Measurements from ENCODE around the gene CD52.
"Not testable (repeated sequence)": the region's sequence is repeated elsewhere in the genome, so short reads cannot be mapped to it uniquely, and the experiment has no call there.

CD52 gene

DNA sequence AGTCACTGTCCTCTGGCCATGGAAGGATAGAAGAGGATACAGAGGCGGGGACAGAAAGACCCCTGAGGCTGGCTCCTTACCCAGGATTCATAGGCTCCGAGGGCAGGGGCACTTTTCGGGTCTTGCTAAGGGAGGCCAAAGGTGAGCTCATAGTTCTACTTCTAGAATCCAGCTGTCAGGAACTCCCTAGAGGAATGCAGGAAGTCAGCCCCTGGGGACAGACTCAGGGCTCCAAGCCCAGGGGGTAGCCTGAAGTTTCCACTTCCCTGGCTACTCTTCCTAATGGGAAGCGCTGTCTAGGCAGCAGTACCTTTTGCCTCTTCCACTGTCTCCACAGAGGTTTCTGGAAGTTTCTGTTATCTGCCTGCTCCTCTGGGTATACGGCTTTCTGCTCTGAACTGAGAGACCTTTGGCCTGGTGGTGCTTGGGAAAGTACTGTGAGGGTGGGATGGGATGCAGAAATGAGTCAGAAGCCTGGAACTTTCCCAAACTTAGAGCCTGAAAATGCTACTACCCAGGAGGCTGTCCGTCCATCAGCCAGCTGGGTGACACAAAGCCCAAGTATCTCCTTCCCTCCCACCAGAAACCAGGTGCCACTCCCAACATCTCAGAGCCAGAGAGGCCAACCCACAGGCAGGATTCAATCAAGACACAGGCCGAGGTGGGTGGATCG is 14.9 kb upstream of the CD52 start:
- no peak for DNase-seq

DNA sequence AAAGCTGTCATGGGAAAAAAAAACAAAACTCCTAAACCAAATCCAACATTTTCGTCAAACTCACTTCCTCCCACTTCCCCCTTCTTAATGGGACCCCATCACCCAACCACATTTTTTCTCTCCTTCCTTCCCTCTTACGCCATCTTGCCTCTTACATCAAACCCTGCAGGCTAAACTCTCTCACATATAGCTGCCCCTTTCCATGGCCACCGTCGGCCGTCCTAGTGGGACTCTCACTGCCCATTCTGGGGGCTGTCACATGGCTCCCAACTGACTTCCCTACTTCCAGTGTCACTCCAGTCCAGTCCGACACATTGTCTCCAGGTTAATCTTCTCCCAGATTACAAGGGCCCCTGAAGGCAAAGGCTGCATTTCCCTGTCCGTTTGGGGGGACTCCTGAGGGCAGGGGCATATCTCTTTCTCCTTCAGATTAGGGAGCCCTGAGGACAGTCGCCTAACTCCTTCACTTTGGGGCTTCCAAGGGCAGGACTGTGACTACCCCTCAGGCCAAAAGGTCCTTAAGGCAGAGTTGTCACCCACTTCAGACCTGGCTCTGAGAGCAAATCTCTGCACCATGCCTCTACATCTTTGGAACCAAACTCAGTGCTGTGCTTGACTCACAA is 12.0 kb upstream of the CD52 start:
- no peak for DNase-seq

DNA sequence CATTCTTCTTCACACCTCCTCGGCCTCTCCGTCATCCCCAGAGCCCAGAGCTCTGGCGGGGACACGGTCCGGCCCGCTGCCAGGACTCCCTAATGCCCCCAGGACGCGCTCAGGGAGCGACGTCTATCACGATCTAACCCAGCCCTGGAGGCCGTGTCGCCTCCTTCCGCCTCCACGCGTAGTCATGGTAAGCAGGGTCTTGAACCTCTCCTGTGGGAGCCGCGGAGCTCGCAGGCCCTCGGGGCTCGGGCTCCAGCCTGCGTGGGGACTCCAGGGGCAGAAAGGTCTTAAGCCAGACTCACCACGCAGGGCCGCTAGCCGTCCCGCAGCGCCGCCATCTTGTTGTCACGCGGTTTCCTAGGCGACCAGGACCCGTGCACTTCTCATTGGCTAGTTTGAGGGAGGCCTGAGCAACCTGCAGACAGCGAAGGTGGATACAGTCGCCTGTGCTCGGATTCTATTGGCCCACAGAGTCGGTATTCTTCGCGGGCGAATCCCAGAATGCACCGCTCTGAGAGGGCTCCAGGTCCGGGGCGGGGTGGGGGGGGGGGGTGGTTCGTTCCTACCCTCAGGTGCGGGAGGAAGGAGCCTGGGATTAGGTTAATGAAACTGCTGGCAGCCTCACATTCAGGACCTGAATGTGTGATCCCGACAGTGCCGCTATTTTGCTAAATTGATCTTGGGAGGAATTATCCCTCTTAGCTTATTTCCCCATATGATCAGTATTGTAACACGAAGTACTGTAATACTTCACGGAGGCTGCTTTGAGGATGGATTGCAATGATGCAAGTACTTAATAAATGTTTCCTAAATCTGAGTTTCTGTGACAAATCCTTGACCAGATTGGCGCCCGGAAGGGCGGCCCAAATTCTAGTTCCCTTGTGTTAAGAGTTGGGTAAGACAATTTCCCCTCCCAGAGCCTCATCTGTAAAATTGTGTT is 11.2 kb upstream of the CD52 start, which contains the start of gene UBXN11:
TSS of gene UBXN11 (minus strand) at position 347 of the 940 bp plus-strand sequence. CDS start 3,753 bp downstream, outside the sequence.
- peak; percentile 98 for DNase-seq

DNA sequence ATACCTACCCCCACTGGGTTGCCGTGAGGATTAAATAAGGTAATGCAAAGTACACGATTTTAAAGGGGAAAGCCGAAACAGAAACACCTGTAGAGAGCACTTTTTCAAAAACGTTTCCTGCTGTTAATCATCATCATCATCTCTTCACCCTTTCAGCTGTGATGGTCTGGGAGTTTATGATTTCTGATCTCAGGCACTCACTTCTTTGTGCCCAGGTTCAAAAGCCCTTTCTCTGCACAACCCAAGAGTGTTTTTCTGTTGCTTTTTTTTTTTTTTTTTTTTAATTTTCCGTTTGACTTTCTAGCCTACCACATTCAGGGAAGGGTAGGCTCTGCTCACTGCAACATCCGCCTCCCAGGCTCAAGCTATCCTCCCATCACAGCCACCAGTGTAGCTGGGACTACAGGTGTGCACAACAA is 10.4 kb upstream of the CD52 start:
- DNase-seq = peak; percentile 55

DNA sequence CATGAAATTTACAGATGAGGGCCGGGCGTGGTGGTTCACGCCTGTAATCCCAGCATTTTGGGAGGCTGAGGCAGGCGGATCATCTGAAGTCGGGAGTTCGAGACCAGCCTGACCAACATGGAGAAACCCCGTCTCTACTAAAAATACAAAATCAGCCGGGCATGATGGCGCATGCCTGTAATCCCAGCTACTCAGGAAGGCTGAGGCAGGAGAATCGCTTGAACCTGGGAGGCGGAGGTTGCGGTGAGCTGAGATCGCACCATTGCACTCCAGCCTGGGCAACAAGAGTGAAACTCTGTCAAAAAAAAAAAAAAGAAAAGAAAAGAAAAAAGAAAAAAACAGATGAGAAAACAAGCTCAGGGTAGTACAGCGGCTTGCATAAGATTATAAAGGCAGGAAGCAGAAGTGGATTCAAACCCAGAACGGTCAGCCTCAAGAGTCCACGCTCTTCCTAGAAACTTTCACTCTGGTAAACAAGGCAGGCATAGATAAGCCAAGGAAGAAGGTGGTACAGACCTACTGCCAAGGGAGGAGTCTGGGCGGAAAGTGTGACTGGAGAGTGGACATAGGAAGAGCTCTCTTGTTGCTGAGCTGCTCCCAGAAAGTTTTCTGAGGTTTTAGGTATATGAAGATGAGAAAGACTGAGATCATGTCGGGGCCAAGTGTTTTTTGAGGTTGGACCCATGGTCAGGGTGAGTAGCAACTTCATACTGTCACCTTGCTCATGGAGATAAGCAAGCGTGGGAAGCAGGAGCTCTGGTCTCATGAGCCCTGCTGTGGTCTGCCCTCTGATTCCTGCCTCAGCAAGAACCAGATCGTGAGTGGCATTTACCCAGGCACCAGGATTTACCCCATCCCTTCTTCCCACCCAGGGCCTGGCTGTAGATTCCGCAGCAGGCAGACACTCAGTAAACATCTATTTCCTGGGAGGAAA is 9.5 kb upstream of the CD52 start:
- DNase-seq = peak; percentile 61

DNA sequence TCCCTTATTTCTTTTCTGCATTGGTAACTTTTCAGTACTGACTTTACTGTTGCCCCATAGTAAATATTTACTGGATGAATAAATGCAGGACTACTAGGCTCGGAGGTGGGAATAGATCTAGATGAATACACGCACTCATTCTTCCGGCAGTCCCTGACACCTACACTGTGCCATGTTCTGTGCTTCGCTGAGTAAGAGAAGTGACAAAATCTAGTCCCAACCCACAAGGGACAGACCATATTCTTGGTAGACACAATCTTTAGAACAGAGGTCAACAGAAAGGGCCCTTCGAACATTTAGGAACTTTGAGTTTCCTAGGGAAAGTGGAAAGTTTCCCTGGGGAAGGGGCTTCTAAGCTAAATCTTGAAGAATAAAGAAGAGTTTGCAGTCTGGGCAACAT is 3.3 kb upstream of the CD52 start:
- no peak for DNase-seq

DNA sequence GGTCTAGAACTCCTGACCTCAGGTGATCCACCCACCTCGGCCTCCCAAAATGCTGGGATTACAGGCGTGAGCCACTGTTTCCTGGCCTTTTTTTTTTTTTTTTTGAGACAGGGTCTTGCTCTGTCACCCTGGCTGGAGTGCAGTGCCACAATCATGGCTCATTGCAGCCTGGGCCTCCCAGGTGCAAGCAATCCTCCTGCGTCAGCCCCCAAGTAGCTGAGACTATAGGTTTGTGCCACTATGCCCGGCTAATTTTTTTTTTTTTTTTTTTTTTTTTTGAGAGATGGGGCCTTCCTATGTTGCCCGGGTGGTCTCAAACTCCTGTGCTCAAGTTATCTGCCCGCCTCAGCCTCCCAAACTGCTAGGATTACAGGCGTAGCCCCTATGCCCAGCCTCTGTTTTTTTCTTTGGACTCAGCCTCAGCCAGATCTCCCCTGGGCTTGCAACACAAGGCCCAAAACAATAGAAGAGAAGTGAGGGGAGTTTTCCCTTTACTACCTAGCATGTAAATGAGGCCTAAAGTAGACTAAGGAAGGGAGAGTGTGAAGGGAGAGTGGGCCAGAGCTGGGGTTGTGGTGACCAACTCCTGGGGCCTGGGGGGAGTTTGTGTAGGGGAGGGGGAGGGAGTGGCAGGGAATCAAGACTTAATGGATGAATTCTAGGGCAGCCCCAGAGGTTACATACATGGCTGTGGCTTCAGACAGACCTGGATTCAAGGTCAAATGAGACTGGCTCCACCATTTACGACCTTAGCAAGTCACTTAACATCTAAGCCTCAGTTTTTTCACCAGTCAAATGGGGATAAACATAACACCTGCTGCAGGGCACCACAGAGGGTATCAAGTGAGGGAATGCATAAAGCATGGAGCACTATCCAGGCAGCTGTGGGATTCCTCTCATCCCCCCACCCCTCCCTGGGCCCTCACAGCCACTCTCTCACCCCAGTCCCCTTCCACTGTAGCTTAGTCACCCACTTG is 1.6 kb upstream of the CD52 start:
- DNase-seq = no peak

DNA sequence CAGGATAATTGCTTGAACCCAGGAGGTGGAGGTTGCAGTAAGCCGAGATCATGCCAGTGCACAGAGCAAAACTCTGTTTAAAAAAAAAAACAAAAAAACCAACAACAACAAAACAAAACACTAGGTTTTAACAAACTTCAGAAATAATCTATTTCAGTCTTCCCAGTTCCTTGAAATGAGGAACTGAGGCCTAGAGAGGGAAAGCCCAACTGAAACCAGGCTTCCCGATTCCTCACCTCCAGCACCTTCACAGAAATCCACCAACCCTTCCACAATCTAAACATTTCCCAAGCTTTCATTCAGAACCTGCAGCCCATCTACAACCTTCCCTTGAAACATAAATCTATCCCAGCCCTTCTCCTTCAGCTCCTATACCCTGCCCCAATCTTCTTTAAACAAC is 612 bp upstream of the CD52 start:
- no peak for DNase-seq

DNA sequence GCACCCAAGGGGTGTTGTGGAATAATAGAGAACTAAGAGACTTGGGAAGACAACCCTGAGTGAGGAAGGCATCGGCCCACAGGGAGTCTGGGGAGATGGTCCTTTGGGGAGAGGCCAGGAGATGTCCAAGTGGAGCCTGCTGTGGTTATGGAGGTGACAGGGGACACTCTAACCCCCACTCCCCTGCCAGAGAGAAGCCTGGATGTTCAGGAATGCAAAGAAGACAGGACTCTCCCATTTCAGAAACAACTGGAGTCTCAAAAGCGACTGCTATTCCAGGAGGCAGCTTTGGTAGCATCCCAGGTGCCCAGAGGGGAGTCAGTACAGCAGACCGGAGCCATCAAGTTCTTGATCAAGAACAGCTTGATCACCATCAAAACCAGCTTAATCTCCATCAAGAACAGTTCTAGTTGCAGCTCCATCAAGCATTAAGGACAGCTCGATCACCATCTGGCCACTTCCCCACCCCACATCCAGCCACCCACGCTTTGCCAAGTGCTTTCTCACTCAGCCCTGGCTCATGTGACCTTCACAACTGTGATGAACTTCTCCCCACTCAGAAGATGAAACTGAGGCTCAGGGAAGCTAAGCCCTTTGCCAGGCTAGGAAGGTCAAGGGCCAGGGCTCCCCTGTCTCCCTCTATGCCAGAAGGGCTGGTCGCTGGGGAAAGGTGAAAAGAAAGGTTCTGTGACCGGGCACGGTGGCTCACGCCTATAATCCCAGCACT is 743 bp downstream of the CD52 start:
- peak; percentile 64 for DNase-seq

DNA sequence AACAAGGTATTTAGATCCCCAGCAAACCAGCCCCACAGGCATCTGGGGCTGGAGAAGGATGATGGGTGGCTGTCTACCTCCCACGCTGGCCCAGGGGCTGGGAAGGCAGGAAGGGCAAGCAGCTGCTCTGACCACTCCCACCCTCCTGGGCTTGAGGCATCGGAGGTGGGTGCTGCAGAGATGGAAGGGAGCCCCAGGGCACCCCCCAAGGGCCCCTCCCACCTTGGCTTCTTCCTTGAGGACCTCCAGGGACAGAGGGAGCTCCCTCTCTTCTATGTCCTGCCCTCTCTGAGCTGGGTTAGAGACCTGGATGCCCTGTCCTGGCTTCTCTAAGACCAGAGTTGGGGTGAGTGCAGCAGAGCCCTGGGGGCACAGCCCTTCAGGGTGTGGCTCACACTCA is 3.1 kb downstream of the CD52 start:
- no peak for DNase-seq

DNA sequence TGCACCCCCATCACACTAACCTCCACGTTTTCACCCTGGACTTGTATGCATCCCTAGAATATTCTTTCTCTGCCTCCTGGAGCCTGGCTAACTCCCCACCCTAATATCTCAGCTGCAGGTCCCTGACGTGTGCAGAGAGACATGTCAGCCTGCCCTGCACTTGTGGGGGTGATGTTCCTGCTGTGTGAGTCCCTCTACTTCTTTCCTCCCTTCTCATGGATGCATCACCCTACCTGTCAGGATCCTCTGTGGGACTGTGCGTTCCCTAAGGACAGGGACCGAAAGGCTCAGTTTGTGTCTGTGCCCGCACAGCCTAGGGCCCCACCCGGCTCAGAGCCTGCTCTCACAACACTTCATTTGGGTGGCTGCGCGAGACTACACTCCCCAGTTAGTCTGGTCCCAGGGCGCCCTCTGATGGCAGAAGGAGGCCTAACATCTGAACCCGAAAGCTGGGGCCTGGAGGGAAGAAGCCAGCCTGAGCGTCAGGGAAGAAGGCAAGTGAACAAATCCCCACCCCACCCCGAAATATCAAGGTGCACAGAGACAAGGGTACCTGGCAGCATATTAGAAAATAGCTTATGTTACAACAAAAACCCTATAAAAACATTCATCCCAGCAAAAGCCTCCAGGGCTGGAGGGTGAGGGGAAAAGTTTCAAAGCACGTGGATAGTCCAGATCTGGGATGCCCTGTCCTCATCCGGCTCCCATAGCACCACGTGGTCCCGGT is 3.7 kb downstream of the CD52 start:
- DNase-seq = peak; percentile 95

DNA sequence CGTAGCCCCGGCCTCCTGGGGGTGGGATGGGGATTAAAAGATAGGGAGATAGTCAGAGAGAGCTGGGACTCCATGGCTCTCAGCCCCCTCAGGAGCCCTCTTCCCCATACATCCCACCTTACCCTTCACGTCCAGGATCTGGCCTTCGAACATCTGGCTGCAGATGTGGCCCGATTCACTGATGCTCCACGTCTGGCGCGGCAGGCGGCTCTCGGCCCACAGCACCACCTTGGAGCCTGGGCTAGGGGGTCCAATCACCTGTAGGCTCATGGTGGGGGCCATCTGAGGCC is 4.2 kb downstream of the CD52 start:
- DNase-seq = no peak

DNA sequence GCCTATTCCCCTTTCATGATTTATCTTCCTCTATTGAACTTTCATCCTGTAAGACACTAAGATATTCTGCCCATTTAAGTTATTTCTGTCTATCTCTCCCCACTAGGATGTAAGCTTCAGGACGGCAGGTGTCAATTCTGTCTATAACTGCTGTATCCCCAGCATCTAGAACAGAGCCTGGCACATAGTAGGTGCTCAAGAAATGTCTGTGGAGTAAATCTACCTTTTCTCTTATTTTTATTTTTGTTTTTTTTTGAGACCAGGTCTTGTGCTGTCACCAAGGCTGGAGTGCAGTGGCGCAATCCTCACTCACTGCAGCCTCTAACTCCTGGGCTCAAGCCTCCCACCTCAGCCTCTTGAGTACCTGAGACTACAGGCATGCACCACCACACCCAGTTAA is 5.6 kb downstream of the CD52 start:
- no peak for DNase-seq

DNA sequence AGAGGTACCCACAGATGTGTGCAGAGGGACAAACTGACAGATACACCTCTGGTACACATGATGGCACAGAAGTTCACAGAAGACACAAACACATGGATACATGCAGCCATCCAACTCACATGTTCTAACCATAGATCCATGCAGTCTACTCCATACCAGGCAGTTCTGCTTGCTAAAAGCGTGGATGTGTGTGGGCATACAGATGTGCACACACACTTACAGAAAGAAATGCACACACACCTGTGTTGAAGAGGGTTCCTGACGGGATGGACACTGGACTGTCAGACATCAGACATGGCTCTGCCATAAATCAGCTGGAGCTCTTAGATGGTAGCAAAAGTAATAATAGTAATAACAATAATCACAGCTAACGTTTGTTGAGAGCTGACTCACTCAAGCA is 6.8 kb downstream of the CD52 start:
- DNase-seq = no peak

DNA sequence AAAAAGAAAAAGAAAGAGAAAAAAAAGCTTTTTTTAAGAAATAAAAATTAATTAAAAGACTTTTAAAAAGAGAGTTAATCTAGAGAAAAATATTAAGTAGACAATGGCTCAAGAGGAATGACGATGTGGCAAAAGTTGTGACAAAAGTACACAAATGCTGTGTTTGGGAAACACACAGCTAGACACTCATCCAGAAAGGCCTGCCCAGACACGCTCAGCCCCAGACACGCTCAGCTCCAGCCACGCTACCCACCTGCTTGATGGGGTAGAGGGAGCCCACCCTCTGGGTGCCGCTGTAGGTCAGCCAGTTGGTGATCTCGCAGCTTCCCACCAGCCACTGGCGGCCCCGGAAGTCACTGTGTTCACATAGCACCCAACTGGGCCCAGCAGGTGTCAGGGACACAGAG is 10.2 kb downstream of the CD52 start:
- no peak for DNase-seq

DNA sequence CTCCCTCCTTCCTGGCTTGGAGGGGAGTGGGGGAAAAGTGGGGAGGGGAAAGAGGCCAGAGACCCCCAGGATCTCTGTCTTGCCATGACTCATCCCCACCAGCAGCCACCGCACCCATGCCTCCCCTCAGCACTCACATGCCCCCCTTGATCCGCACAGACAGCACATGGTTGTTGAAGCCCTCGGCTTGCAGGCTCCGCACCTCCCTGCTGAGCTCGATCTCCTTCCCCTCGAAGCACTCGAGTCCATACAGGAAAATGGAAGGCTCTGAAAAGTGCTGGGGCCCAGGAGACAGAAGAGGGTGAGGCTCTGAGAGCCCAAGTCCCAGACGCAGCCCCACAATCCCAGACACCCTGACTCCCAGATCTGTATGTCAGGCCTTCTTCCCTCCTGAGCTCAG is 10.8 kb downstream of the CD52 start:
- no peak for DNase-seq

DNA sequence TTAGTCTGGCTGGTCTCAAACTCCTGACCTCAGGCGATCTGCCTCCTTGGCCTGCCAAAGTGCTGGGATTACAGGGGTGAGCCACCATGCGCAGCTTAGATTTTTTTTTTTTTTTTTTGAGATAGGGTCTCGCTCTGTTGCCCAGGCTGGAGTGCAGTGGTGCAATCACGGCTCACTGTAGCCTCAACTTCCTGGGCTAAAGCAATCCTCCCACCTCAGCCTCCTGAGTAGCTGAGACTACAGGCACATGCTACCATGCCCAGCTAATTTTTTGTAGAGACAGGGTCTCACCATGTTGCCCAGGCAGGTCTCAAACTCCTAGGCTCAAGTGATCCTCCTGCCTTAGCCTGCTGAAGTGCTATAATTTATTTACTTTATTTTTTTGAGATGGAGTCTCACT is 11.6 kb downstream of the CD52 start:
- not testable (repeated sequence) for DNase-seq

DNA sequence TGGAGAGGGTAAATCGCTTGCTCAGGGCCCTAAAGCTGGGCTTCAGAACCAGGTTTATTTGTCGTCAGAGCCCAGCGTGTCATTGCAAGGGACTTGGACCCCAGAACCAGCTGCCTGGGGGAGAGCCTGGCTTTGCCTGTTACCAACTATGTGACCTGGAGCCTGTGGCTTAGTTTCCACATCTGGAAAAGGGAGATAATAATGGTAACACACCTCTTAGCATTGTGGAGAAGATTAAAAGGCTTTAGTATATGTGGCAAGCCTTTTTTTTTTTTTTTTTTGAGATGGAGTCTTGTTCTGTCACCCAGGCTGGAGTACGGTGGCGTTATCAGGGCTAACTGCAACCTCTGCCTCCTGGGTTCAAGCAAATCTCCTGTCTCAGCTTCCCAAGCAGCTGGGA is 12.5 kb downstream of the CD52 start:
- no peak for DNase-seq

DNA sequence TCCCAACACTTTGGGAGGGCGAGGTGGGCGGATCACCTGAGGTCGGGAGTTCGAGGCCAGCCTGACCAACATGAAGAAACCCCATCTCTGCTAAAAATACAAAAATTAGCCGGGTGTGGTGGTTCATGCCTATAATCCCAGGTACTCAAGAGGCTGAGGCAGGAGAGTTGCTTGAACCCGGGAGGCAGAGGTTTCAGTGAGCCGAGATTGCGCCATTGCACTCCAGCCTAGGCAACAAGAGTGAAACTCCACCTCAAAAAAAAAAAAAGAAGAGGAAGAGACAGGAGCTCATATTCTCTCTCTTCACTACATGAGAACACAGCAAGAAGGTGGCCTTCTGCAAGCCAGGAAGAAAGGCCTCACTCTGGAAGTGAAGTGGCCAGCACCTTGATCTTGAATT is 15.6 kb downstream of the CD52 start:
- DNase-seq = not testable (repeated sequence)
